HG02642 (cell line): ENCODE data around the gene MTG2.

Source experiments
- ATAC-seq: cut with Tn5 transposase; IDR thresholded peaks from one replicate; pipeline ENCODE4 v1.9.1; 2021; ENCODE audit warnings: mild to moderate bottlenecking; ENCODE audit not compliant: unreplicated experiment, poor library complexity

The MTG2 gene

GRCh38 chr20:62202083-62202395, 19.2 kb downstream of the MTG2 start:
- ATAC-seq = no peak

- no peak for ATAC-seq
These were observed 20.0 kb downstream of the MTG2 start for GRCh38 chr20:62202676-62203377.

GRCh38 chr20:62203378-62204030, 20.7 kb downstream of the MTG2 start:
- ATAC-seq = no peak

- ATAC-seq = no peak
These were observed 23.0 kb downstream of the MTG2 start for GRCh38 chr20:62205618-62206387.

- no peak for ATAC-seq
These were observed 23.6 kb downstream of the MTG2 start for GRCh38 chr20:62206388-62206775.

- no peak for ATAC-seq
These were observed 25.4 kb downstream of the MTG2 start for GRCh38 chr20:62208061-62208794.

- no peak for ATAC-seq
These were observed 26.2 kb downstream of the MTG2 start for GRCh38 chr20:62208795-62209755.

GRCh38 chr20:62209850-62210495, 27.1 kb downstream of the MTG2 start:
- no peak for ATAC-seq

GRCh38 chr20:62210496-62210855, 27.6 kb downstream of the MTG2 start:
- ATAC-seq = no peak

- ATAC-seq = no peak
These were observed 28.4 kb downstream of the MTG2 start for GRCh38 chr20:62211216-62211615.

GRCh38 chr20:62211769-62212288, 29.0 kb downstream of the MTG2 start:
- no peak for ATAC-seq

GRCh38 chr20:62212299-62212698, 29.5 kb downstream of the MTG2 start:
- ATAC-seq = no peak

GRCh38 chr20:62214067-62214466, 31.2 kb downstream of the MTG2 start:
- no peak for ATAC-seq

GRCh38 chr20:62215020-62215990, 32.5 kb downstream of the MTG2 start:
- ATAC-seq = no peak

- ATAC-seq = no peak
These were observed 33.3 kb downstream of the MTG2 start for GRCh38 chr20:62215991-62216635.

- ATAC-seq = no peak
These were observed 34.1 kb downstream of the MTG2 start for GRCh38 chr20:62216636-62217566.
